K562 (cell line): Measurements from ENCODE around the gene PLA2G4A. TPM values are rescaled to one million over a fixed set of nuclear protein-coding genes. Genes with fewer than 3 reads are reported as not detected.

Experiments used
- CBX3 ChIP-seq, 2 experiments: IDR thresholded peaks; 1 replicate in 1 of 2; 2 replicates in 1 of 2; pipeline ENCODE4 v1.6.1; 2012; ENCODE audit warnings: inconsistent platforms in 2 of 2, low read length in 2 of 2, borderline replicate concordance in 1 of 2, control low read depth in 1 of 2
- EGR1 ChIP-seq: fragments of 450-650 bp; conservative IDR thresholded peaks from 2 replicates; pipeline ENCODE4 v1.6.1; 2017; ENCODE audit warnings: mild to moderate bottlenecking
- ERF ChIP-seq: fragments of 450-650 bp; formaldehyde crosslinking; IDR thresholded peaks from 2 replicates; pipeline ENCODE4 v1.4.0; 2020; ENCODE audit warnings: mild to moderate bottlenecking, mixed read lengths
- ETV5 ChIP-seq: sonication (generic); formaldehyde crosslinking; IDR thresholded peaks from 2 replicates; pipeline ENCODE4 v1.4.0; 2020; ENCODE audit warnings: low read depth, mild to moderate bottlenecking, missing genetic modification reagents
- NFATC3 ChIP-seq: fragments of 450-650 bp; IDR thresholded peaks from 2 replicates; pipeline ENCODE4 v1.6.1; 2017; ENCODE audit warnings: mild to moderate bottlenecking
- NRF1 ChIP-seq, 2 experiments: fragments of 450-650 bp; IDR thresholded peaks in 1 of 2; conservative IDR thresholded peaks in 1 of 2; 2 replicates each; pipeline ENCODE4 v1.6.1; 2014; ENCODE audit warnings: mild to moderate bottlenecking in 2 of 2
- ZBTB40 ChIP-seq, 2 experiments: fragments of 450-650 bp in 1 of 2; sonication (generic) in 1 of 2; formaldehyde crosslinking in 1 of 2; IDR thresholded peaks; 2 replicates each; pipeline versions ENCODE4 v1.7.1 to v1.9.0; 2016 to 2022; ENCODE audit warnings: inconsistent platforms in 1 of 2, mild to moderate bottlenecking in 1 of 2, missing genetic modification reagents in 1 of 2
- ZBTB8A ChIP-seq: fragments of 450-650 bp; IDR thresholded peaks from 2 replicates; pipeline ENCODE4 v1.6.1; 2018; ENCODE audit warnings: mild to moderate bottlenecking, moderate library complexity; ENCODE audit not compliant: partially characterized antibody
- ZNF232 ChIP-seq: sonication (generic); formaldehyde crosslinking; IDR thresholded peaks from 2 replicates; pipeline ENCODE4 v1.8.0; 2022; ENCODE audit warnings: mild to moderate bottlenecking, missing genetic modification reagents
- ZNF282 ChIP-seq: sonication (generic); formaldehyde crosslinking; IDR thresholded peaks from 2 replicates; pipeline ENCODE4 v1.8.1; 2023; ENCODE audit warnings: missing genetic modification reagents
- polyA plus RNA-seq, 8 experiments: library from polyadenylated mRNA; depleted of rRNA in 4 of 8; stranded (reverse) in 5 of 8; unstranded in 3 of 8; fragments of >200 nt; fragmentation: Nextera tagmentation in 2 of 8; fragmentation: Illumina TruSeq in 1 of 8; extraction: Ambion mirVana in 2 of 8; extraction: Trizol in 1 of 8; gene quantifications; 2 replicates each; pipeline versions ENCODE4 v1.2.1 to v1.2.3, GENCODE V29; 2011 to 2014; ENCODE audit warnings: inconsistent platforms in 1 of 8, missing spikeins in 1 of 8
- total RNA-seq, 7 experiments: library from RNA; depleted of rRNA in 6 of 7; stranded (reverse); fragments of >200 nt in 6 of 7; fragmentation: Illumina TruSeq in 2 of 7; extraction: Trizol in 2 of 7; gene quantifications; 2 replicates each; pipeline versions ENCODE4 v1.2.1 to v1.2.3, GENCODE V29; 2011 to 2021; ENCODE audit warnings: low replicate concordance in 1 of 7
- TF ChIP-seq, protein P1 (sequence below), 2 experiments: fragments of 450-650 bp in 1 of 2; sonication (generic) in 1 of 2; formaldehyde crosslinking in 1 of 2; IDR thresholded peaks in 1 of 2; conservative IDR thresholded peaks in 1 of 2; 2 replicates each; pipeline versions ENCODE4 v1.6.1 to v1.8.1; 2016 to 2023; ENCODE audit warnings: mild to moderate bottlenecking in 2 of 2, moderate library complexity in 2 of 2, inconsistent platforms in 1 of 2, missing genetic modification reagents in 1 of 2

PLA2G4A gene
- total and polyA plus RNA-seq, 9 of the 15 experiments (the other 6 are each of a cell fraction or from before 2014, with no cell fraction given): 0.04 to 0.71 (median 0.22) TPM; not detected in 4

DNA sequence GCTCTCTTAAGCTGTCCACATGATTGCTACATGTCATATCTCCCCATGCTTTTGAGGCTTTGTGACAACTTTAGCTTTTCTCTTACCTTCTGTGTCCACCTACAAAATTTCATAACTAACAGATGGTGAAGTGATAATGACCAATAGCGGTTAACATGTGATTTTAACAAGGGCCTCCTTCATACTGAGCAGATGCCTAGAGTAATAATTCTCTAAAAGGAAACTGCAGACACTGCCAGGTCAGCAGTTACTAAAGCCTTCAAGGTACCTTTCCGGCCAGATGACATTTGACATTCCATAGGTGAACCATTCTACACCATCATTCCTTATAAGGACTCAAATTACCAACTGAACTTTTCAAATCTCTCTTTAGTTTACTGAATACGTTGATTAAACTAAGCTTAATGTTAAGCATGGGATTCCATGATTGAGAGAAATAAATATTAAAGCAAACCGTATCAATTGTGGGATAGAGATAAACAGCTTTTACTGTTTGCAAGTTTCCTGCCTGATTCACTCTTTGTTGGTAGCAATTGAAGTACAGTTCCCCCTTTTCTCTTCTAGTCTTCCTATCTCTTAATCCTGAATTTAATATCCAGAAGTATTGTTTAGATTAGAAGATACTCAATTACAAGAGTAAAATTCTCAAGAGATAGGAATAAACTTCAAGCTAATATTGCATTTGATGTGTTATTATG is 205.1 kb downstream of the PLA2G4A start (continued):
- TF ChIP-seq ZBTB40 (IDR thresholded peaks at IDR 0.05) (no peak), ZBTB40 (CRISPR knock-in tag; IDR thresholded peaks at IDR 0.05) (no peak), NRF1 (conservative IDR thresholded peaks at IDR 0.05 in 1 of 2, IDR thresholded peaks at IDR 0.05 in 1 of 2) (no peak), ZNF282 (no peak), NFATC3 (no peak), ZBTB8A (no peak), ZNF232 (no peak), CBX3 (IDR thresholded peaks at IDR 0.05; ENCODE audit: borderline replicate concordance in 1 of 2, low read length in 2 of 2) (no peak), EGR1 (no peak), ERF (CRISPR knock-in tag) (no peak), ETV5 (CRISPR knock-in tag) (no peak)
- TF ChIP-seq, protein P1, sequence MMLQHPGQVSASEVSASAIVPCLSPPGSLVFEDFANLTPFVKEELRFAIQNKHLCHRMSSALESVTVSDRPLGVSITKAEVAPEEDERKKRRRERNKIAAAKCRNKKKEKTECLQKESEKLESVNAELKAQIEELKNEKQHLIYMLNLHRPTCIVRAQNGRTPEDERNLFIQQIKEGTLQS (IDR thresholded peaks at IDR 0.05): no peak
- TF ChIP-seq, protein P1 (CRISPR knock-in tag; conservative IDR thresholded peaks at IDR 0.05): no peak
